ENCODE data around the gene FUT7. TPM values are rescaled to one million over a fixed set of nuclear protein-coding genes. Genes with fewer than 3 reads are reported as not detected.

FUT7 gene
- polyA plus RNA-seq, 1 donor, result 0.08 TPM

DNA sequence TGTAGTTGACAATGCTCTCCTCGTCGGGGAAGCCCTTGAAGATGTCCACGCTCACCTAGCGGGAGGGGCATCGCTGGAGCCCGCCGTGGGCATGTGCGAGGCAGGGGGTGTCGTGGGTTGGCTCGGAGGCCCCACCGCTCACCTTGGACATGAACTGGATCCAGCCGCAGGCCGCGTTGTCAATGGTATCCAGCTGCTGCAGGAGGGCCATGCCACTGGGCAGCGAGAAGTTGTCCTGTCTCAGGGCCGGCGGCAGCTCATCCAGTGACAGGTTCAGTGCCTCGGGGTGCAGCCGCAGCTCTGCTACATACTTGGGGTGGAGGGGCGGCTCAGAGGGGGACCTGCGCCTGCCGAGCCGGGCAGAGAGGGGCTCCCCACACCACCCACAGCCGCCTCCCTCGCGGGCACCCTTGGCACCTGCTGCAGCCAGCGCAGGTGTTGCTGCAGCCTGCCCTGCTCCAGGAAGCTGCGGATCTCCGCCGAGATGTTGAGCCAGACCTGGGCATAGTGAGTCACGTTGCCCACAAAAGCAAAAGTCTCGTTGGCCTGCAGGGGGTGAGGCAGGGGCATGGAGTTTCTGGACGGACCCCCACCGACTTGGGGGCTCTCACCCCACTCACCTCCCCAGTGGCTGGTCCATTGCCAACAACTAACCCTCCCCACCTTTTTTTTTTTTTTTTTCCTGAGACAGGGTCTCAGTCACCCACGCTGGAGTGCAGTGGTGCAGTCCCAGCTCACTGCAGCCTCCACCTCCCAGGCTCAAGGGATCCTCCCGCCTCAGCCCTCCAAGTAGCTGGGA lies 12.9 kb downstream of the FUT7 start:
- DNase-seq (ENCODE audit: low read depth), result no peak

- no peak for DNase-seq (ENCODE audit: low read depth)
Observed at GRCh38 chr9:137017791-137018497, 13.9 kb downstream of the FUT7 start.

DNA sequence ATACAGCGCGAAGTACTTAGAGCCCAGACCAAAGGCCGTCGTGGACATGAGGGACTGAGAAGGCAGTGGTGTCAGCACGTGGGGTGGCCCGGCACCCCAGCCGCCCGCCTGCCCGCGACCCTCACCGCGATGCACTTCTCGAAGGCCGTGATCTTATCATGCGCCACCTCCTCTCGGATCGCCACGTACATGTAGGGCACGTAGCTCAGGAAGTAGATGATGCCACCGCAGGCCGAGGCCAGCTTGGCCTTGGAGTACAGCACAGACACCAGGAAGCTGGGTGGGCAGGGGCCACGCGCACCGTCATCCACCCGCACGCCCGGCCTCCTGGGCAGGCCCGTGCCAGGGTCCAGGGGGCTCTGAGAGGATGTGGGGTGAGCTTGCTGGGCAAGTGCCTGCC lies 14.8 kb downstream of the FUT7 start:
- no peak for DNase-seq (ENCODE audit: low read depth)

DNA sequence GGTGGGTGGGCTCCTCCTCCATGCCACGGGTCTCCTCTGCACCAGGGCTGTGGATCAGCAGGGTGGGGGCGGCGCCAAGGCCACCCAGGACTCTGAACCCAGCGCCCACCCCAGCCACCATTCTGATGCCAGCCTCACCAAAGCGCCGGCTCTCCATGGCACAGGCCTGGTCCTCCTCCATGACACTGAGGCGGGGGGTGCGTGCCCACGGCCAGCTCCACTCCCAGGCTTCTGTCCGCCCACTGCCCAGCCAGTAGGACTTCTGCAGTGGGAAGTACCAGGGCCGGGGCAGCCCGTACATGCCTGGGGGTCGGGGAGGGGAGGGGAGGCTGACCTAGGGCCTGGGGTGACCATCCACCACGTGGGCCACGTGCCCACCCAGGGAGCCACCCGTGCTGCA lies 15.5 kb downstream of the FUT7 start:
- DNase-seq (ENCODE audit: low read depth), result no peak

- DNase-seq (ENCODE audit: low read depth), result no peak
Observed at GRCh38 chr9:137015976-137016375, 15.9 kb downstream of the FUT7 start.

- DNase-seq (ENCODE audit: low read depth), result no peak
Observed at GRCh38 chr9:137015540-137015930, 16.4 kb downstream of the FUT7 start.

GRCh38 chr9:137014776-137015539 lies 16.9 kb downstream of the FUT7 start:
- DNase-seq (ENCODE audit: low read depth), result no peak

DNA sequence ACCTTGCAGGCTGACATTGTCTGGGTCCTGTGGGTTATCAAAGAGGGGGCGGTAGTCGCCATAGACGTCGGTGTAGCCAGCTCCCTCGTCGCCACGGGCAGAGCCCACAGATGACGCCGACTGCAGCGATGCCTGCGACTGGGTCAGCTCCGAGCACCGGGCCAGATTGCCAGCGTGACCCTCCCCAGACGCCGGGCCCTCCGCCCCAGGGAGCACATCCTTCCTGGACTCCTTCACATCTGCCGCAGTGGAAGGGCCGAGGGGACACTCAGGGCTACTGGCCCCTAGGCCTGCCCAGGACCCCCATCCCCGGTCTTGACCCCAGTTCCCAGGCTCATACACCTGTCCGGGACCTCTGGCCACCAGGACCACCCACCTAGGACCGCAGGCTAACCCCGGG lies 17.7 kb downstream of the FUT7 start:
- no peak for DNase-seq (ENCODE audit: low read depth)

GRCh38 chr9:137013571-137013940 lies 18.3 kb downstream of the FUT7 start:
- no peak for DNase-seq (ENCODE audit: low read depth)

DNA sequence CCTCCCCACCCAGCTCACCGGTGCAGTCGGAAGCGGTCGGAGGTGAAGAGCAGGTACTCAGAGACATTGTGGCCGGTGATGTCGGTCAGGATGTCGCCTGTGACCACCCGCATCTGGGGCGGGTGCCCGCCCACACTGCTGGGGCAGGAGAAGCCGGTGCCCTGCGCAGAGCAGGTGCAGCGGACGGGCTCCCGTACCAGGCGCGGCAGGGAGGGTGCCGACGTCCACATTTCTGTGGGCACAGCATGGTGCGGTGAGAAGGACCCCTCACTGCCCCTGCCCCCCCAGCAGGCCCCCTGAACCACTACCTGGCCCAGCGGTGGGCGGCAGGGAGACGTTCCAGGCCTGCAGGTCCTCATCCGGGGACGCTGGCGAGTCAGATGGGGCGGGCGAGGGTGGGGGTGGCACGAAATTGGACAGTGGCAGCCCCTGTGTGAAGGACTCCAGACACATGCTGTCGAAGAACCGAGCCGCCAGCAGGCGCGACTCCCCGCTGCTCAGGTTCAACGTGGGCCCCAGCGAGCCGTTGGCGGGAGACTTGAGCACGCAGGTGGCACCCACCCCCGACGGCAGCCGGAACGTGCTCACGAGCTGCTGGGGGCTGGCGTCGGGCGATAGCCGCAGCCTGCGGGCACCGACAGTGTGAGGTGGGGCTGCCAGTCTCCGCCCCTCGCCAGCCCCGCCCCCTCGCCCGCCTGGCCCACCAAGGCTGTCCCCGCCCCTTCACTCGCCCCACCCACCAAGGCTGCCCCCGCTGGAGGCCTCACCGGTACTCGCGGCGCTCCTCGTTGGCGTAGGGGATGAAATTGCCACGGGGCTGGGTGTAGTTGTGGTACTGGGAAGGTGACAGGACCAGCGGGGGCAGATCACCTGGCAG lies 19.0 kb downstream of the FUT7 start:
- DNase-seq (ENCODE audit: low read depth), result no peak

DNA sequence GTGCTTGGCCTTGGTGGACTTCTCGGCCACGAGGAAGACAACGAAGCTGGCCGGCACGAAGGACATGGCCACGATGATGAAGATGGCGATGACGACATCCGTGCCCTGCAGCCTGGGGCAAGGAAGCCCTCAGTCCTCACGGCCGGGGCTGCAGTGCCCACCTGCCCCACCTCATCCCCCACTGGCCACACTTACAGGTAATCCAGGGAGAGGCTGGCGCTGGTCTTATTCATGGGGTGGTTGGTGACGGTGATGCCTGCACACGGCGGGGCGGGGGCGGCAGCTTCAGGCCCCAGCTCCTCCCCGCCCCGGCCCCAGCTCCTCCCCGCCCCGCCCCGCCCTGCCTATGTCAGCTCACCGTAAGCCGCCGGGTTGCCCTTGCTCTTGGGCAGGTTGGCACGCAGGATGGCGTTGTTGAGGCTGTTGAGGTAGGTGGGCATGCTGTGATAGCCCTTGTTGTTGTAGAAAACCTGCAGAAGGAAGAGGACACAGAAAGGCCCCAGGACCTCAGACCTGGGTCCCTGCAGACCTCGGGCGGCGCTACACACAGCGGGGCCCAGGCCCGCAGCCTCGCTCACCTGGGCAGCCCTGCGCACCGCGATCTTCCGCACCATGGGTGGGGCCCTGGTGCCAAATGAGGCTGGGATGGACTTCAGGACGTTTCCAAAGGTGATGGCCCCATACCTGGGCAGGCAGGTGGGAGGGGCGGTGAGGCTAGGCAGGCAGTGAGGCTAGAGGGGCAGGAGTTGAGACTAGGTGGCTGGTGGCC lies 19.8 kb downstream of the FUT7 start:
- no peak for DNase-seq (ENCODE audit: low read depth)

GRCh38 chr9:137011156-137011555 lies 20.7 kb downstream of the FUT7 start:
- DNase-seq (ENCODE audit: low read depth), result no peak

GRCh38 chr9:137009938-137010732 lies 21.8 kb downstream of the FUT7 start:
- no peak for DNase-seq (ENCODE audit: low read depth)

DNA sequence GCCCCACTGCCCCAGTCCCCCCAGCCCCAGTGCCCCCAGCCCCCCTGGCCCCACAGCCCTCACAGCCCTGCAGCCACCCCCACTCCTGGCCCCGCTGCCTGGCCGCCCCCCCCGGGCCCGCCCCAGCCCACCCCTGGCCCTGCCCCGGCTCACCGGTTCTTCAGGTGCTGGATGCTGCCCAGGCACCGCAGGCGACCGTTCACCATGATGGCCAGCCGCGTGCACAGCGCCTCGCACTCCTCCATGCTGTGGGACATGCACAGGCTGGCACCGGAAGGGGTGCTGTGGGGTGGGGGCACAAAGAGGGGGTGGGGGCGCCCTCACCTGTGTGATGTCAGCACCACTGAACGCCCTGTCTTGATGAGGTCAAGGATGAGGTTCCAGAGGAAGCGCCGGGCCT lies 22.7 kb downstream of the FUT7 start:
- no peak for DNase-seq (ENCODE audit: low read depth)

DNA sequence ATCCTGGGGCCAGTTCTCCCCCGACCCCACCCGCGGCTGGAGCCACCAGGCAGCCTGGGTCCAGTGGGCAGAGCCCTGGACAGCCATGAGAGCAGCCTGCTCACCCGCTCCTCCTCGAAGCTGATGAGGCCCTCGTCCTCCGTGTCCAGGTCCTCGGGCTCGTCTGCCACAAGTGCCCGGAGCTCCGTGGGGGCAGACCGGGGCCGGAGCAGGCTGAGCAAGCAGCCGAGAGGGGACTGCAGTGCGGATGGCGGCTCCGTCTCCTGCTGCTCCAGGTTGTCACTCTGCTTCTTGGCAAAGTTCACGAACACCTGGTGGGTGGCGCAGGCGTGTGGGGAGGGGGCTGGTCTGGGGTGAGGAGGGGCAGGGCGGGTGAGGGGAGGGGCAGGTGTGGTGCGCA lies 23.6 kb downstream of the FUT7 start:
- DNase-seq (ENCODE audit: low read depth), result no peak

DNA sequence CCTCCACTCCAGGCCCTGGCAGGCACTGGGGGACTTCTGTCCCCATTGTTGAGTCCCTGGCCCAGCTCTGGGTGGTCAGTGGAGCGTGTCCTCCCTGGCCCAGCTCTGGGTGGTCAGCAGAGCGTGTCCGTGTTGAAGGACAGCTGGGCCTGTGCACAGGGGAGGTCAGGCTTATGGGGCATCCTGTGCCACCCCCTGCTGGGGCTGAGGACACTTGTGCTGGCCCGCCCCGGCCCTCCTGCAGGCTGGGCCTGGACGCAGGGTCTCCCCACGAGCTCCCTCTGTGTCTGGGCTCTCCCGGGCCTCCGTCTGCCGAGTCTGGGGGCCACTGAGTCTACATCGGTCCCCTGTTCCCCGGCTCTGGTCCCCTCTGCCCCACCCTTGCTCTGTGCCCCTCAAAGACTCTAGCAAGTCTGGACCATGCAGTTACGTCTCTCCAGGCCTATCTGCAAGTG lies 24.0 kb downstream of the FUT7 start:
- DNase-seq (ENCODE audit: low read depth), result no peak

DNA sequence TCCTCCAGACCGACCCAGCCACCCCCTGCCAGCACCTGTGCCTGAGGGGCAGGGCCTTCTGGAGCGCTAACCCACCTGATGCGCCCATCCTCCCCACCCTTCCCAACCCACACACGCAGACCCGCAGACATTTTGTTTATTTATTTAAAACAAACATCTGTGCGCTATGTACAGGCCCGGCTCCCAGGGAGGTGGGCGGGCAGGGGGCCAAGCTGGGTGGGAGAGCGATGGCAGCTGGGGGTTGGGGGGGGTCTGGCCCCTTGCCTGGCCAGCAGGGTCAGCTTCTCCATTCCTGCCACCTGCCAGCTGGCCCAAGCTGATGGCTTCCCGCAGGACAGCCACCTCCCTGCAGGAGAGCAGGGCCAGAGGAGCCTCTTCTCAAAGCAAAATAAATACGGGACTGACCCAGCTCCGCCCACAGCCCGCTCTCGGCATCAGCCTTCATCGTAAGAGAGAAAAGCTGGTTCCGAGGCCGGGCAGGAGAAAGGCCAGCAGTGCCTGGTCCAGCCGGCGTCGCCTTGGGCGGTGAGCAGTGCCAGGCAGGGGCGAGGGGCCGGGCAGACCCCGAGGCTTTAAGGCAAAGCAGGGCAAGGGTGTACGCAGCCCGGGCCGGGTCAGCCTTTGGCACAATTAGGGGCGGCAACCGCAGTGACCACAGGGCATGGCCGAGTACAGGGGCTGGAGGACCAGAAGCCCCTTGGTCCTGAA lies 24.6 kb downstream of the FUT7 start:
- DNase-seq (ENCODE audit: low read depth), result no peak

GRCh38 chr9:137006116-137007003 lies 25.5 kb downstream of the FUT7 start:
- no peak for DNase-seq (ENCODE audit: low read depth)
